NT2/D1 (cell line): ENCODE results near the gene DNAJC27.

Experiments used
- DNase-seq: peaks from one replicate; pipeline ENCODE4 v3.0.0-alpha.2; 2011; ENCODE audit warnings: low read depth, low spot score
- H3K27me3 ChIP-seq: 2 replicates; pipeline ENCODE4 v1.6.0; 2011; ENCODE audit warnings: mild to moderate bottlenecking; ENCODE audit not compliant: insufficient read length, insufficient read depth
- H3K36me3 ChIP-seq: 2 replicates; pipeline ENCODE4 v1.6.1; 2011; ENCODE audit warnings: mild to moderate bottlenecking, low read length, mixed read lengths; ENCODE audit not compliant: insufficient read depth, insufficient read length
- H3K4me1 ChIP-seq: 2 replicates; pipeline ENCODE4 v1.5.1; 2011; ENCODE audit not compliant: insufficient read depth, insufficient read length
- H3K4me3 ChIP-seq: 2 replicates; pipeline ENCODE4 v1.5.1; 2011; ENCODE audit warnings: low read depth; ENCODE audit not compliant: insufficient read length
- H3K9ac ChIP-seq: 2 replicates; pipeline ENCODE4 v1.6.0; 2011; ENCODE audit warnings: low read depth; ENCODE audit not compliant: insufficient read length
- H3K9me3 ChIP-seq: 2 replicates; pipeline ENCODE4 v1.5.1; 2011; ENCODE audit warnings: mild to moderate bottlenecking, low read length; ENCODE audit not compliant: insufficient read depth
- SUZ12 ChIP-seq: IDR thresholded peaks from 2 replicates; pipeline ENCODE4 v1.6.1; 2011; ENCODE audit not compliant: insufficient read length, insufficient read depth; ENCODE audit errors: extremely low read depth
- YY1 ChIP-seq: IDR thresholded peaks from 2 replicates; pipeline ENCODE4 v1.6.1; 2011; ENCODE audit not compliant: insufficient read length, insufficient read depth
- ZNF274 ChIP-seq: IDR thresholded peaks from 2 replicates; pipeline ENCODE4 v1.6.1; 2011; ENCODE audit warnings: mild to moderate bottlenecking, low read depth, low read length

DNAJC27 gene

GRCh38 chr2:24970483-24971285 lies 1.1 kb downstream of the DNAJC27 start:
- DNase-seq = no peak
- Histone ChIP-seq H3K27me3 (no peaks in the 10 kb centered on the region), H3K9me3 (no peaks in the 10 kb centered on the region), H3K4me1 (no peaks in the 10 kb centered on the region), H3K9ac (peak overlapping the region; percentile 90), H3K4me3 (peak overlapping the region; percentile 85), H3K36me3 (peaks cover 5% of the 10 kb centered on the region)
- no peak for TF ChIP-seq YY1

DNA sequence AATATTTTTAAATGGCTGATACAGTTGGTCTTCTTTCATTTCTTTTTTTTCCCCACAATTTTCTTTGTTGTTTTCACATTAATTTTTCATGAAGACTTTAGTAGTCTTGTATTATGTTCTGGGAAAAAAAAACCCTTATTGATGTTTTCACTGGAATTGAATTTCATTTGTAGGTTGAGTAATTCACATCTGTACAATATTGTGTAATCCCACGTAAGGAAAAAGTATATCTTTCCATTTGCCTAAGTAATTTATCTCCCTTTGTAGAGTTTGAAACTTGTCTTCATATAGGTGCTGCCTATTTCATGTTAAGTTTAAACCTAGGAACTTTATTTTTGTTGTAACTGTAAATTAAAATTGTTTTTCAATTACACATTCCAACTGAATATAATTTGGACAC lies 2.0 kb downstream of the DNAJC27 start:
- no peak for DNase-seq
- Histone ChIP-seq H3K27me3 (no peaks in the 10 kb centered on the region), H3K9me3 (no peaks in the 10 kb centered on the region), H3K9ac (no peak overlapping the region), H3K4me1 (no peaks in the 10 kb centered on the region), H3K4me3 (no peak overlapping the region), H3K36me3 (peaks cover 5% of the 10 kb centered on the region)
- TF ChIP-seq ZNF274 = no peak
- no peak for TF ChIP-seq SUZ12
- no peak for TF ChIP-seq YY1

- H3K36me3 ChIP-seq = peaks cover 16% of the 10 kb centered on the region
- H3K9me3 ChIP-seq = no peaks in the 10 kb centered on the region
- no peak overlapping the region for H3K4me3 ChIP-seq
- H3K9ac ChIP-seq = no peak overlapping the region
- DNase-seq = no peak
- no peaks in the 10 kb centered on the region for H3K4me1 ChIP-seq
- H3K27me3 ChIP-seq = no peaks in the 10 kb centered on the region
- TF ChIP-seq YY1 = no peak
- TF ChIP-seq SUZ12 = no peak
- no peak for TF ChIP-seq ZNF274
Observed at GRCh38 chr2:24961903-24962302, 9.9 kb downstream of the DNAJC27 start.

DNA sequence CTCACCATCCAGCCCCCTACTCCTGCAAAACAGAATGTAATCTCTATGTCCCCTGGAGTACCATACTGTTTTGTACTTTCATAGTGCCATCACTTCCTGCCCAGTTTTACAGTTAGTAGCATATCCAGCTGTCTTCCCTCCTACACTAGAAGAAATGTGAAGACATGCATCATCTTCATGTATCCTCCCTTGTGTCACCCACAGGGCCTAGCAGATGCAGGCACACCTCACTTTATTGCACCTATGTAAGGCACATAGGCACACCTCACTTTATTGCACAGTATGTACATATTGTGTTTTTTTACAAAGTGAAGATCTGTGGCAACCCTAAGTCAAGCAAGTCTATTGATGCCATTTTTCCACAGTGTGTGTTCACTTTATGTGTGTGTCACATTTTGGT lies 12.0 kb downstream of the DNAJC27 start:
- DNase-seq = no peak
- H3K9ac ChIP-seq = no peak overlapping the region
- no peak overlapping the region for H3K4me3 ChIP-seq
- no peak for TF ChIP-seq YY1
- peaks cover 29% of the 10 kb centered on the region for H3K36me3 ChIP-seq
- H3K9me3 ChIP-seq = peaks cover 7% of the 10 kb centered on the region; the same call in 1 of the 2 replicates
- no peaks in the 10 kb centered on the region for H3K27me3 ChIP-seq
- H3K4me1 ChIP-seq = no peaks in the 10 kb centered on the region

DNA sequence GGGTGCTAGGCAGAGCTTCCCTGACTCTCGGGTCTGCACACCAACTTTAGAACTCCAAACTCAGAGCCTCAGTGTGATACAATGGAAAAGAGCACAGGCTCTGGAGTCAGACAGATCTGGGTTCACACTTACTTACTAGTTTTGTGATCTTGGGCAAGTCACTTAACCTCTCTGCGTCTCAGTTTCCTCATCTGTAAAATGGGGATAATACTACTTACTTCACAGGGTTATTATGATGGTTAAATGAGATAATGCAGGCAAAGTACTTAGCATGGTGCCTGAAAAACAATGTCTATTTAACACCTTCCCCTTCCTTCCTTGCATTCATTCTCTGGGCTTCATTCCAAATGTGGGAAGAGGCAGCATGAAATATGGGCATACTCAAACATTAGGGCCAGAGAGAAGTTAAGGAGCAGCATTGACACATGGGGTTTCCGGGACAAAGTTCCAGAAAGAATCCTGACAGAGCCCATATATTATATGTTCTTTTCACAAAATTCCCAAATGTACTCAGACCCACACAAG lies 13.3 kb downstream of the DNAJC27 start:
- Histone ChIP-seq H3K9me3 (peaks cover 7% of the 10 kb centered on the region; the same call in 1 of the 2 replicates), H3K27me3 (no peaks in the 10 kb centered on the region), H3K4me3 (no peak overlapping the region), H3K4me1 (no peaks in the 10 kb centered on the region), H3K36me3 (peaks cover 36% of the 10 kb centered on the region), H3K9ac (no peak overlapping the region)
- DNase-seq = no peak
- TF ChIP-seq SUZ12 (no peak), YY1 (no peak), ZNF274 (no peak)

DNA sequence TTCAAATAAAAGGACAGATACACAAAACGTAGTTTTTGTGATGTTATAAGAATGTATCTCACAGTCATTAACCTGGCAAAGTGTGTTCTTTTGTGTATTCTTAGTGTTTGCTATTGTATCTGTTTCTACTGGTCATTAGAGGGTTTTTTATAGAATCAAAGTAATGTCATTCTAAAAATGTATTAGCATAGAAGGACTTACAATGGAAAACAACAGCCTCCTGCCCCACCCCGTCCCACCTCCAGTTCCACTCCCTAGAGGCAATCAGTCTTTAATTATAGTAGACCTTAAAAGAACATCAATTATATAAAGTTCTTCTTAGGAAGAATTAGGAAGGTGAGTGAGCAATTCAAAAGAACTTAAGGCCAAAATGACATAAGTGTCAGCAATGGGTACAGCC lies 13.8 kb downstream of the DNAJC27 start:
- Histone ChIP-seq H3K9ac (no peak overlapping the region), H3K4me3 (no peak overlapping the region), H3K9me3 (peaks cover 7% of the 10 kb centered on the region; the same call in 1 of the 2 replicates), H3K36me3 (peaks cover 36% of the 10 kb centered on the region), H3K4me1 (no peaks in the 10 kb centered on the region), H3K27me3 (no peaks in the 10 kb centered on the region)
- no peak for TF ChIP-seq SUZ12
- no peak for DNase-seq

DNA sequence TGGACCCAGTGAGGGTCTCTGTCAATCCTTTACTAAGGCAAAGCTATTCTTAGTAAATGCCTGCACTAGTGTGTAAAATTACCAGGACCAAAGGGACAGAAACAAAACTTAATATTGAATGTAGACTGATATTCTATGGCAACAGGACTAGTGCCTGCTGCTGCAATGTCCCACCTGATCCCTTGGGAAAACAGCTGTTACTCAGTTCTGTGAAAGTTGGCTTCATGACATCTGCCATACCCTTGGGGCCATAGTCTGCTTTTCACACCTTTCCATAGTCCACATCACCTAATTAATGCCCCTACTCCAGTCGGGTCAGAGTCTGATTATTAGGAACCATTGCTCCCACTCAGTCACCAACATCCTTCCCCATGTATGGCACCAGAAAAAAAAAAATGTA lies 14.5 kb downstream of the DNAJC27 start:
- no peak overlapping the region for H3K9ac ChIP-seq
- H3K36me3 ChIP-seq = peaks cover 32% of the 10 kb centered on the region
- TF ChIP-seq SUZ12 (no peak), ZNF274 (no peak), YY1 (no peak)
- DNase-seq = no peak
- no peak overlapping the region for H3K4me3 ChIP-seq
- peaks cover 7% of the 10 kb centered on the region; the same call in 1 of the 2 replicates for H3K9me3 ChIP-seq
- H3K4me1 ChIP-seq = no peaks in the 10 kb centered on the region
- H3K27me3 ChIP-seq = no peaks in the 10 kb centered on the region

DNA sequence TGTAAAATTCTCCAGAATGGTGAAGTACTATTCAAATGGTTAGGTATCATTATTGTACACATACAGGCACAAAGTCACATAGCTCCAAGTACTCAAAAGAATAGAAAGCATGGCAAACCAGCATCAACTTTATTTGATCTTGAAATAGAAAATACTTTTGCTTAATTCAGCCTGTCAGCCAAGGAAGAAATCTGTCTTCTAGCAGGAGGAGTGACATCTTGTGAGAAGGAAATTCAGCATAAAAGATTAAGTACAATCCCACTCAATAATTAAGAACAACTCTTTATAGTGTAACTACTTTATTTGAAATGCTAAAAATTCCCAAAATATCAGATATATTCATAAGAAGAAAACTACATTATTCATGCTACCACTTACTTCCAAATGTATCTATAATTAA lies 15.8 kb downstream of the DNAJC27 start:
- no peak overlapping the region for H3K9ac ChIP-seq
- H3K27me3 ChIP-seq = no peaks in the 10 kb centered on the region
- no peaks in the 10 kb centered on the region for H3K4me1 ChIP-seq
- DNase-seq = no peak
- TF ChIP-seq SUZ12 (no peak), YY1 (no peak), ZNF274 (no peak)
- H3K36me3 ChIP-seq = peaks cover 37% of the 10 kb centered on the region
- no peak overlapping the region for H3K4me3 ChIP-seq
- H3K9me3 ChIP-seq = peaks cover 7% of the 10 kb centered on the region; the same call in 1 of the 2 replicates
